MM.1S (cell line): ENCODE measurements around the gene TOX2.

Source experiments
- EZH2phosphoT487 ChIP-seq: fragments of 300-600 bp; sonication (generic); IDR thresholded peaks from 2 replicates; pipeline ENCODE4 v1.6.1; 2018; ENCODE audit warnings: antibody characterized with exemption, low read length
- TF ChIP-seq, protein P1 (sequence below): fragments of 300-600 bp; sonication (generic); IDR thresholded peaks from 2 replicates; pipeline ENCODE4 v1.5.1; 2016; ENCODE audit warnings: antibody characterized with exemption, low read length, mixed read lengths

- TF ChIP-seq, protein P1, sequence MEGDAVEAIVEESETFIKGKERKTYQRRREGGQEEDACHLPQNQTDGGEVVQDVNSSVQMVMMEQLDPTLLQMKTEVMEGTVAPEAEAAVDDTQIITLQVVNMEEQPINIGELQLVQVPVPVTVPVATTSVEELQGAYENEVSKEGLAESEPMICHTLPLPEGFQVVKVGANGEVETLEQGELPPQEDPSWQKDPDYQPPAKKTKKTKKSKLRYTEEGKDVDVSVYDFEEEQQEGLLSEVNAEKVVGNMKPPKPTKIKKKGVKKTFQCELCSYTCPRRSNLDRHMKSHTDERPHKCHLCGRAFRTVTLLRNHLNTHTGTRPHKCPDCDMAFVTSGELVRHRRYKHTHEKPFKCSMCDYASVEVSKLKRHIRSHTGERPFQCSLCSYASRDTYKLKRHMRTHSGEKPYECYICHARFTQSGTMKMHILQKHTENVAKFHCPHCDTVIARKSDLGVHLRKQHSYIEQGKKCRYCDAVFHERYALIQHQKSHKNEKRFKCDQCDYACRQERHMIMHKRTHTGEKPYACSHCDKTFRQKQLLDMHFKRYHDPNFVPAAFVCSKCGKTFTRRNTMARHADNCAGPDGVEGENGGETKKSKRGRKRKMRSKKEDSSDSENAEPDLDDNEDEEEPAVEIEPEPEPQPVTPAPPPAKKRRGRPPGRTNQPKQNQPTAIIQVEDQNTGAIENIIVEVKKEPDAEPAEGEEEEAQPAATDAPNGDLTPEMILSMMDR = no peak
- TF ChIP-seq EZH2phosphoT487 = no peak
These were observed 10.5 kb upstream of the TOX2 start for GRCh38 chr20:43903953-43904826.
